ENCODE measurements around the gene GGA3. TPM values are rescaled to one million over a fixed set of nuclear protein-coding genes. Genes with fewer than 3 reads are reported as not detected.

GGA3 gene
- 8.8 and 24.8 TPM in 2 replicates for total RNA-seq

GRCh38 chr17:75261336-75262111, at the start of gene GGA3, which contains the start of gene MRPS7:
TSS of gene GGA3 (minus strand) at chr17:75261606. CDS start at chr17:75261587, 19 bp downstream.
TSS of gene MRPS7 (plus strand) at chr17:75261879. CDS start at chr17:75261901, 22 bp downstream.

GRCh38 chr17:75289115-75289831, 27.9 kb upstream of the GGA3 start, which contains the start of gene SLC25A19:
TSS of gene SLC25A19 (minus strand) at chr17:75289433. CDS start at chr17:75286764, 2,669 bp downstream.

DNA sequence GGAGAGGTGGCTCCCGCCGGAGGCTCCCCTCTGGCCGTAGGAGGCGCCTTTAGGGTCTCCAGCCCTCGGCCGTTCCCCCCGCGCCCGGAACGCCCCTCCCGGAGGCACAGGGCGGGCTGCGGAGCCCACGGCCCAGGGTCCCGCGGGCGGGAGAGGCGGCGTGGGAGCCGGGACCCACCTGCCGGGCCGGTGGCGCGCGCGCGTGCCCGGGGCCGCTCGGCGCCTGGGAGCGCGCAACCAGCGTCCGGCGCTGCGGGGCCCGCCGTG, 9.5 kb upstream of the GGA3 start, which contains the start of gene MIF4GD:
Gene MIF4GD, minus strand, starts transcription at position 266 of the 267 bp plus-strand sequence. CDS start 1,036 bp downstream, outside the sequence.

GRCh38 chr17:75205037-75205792, 56.2 kb downstream of the GGA3 start, which contains the start of gene NUP85:
TSS of gene NUP85 (plus strand) at chr17:75205679. CDS start at chr17:75205762, 83 bp downstream.

Other genes with a start within 250 kb of the GGA3 start
- 27.1 and 29.5 TPM in 2 replicates for gene MRPL58, start 248.9 kb downstream of the GGA3 start, total RNA-seq
- gene ATP5PD, start 214.6 kb downstream of the GGA3 start, total RNA-seq, result 271 and 283 TPM in 2 replicates
- 12.8 and 24.3 TPM in 2 replicates for gene KCTD2, start 214.4 kb downstream of the GGA3 start, total RNA-seq
- gene SLC16A5, start 173.7 kb downstream of the GGA3 start, total RNA-seq, result 4.4 and 5.8 TPM in 2 replicates
- gene ARMC7, start 151.6 kb downstream of the GGA3 start, total RNA-seq, result 3.2 and 5.8 TPM in 2 replicates
- gene NT5C, start 129.9 kb downstream of the GGA3 start, total RNA-seq, result 70.3 and 89.7 TPM in 2 replicates
- gene JPT1, start 107.1 kb downstream of the GGA3 start, total RNA-seq, result 100 and 157 TPM in 2 replicates
- gene SUMO2, start 78.6 kb downstream of the GGA3 start, total RNA-seq, result 67.1 and 67.9 TPM in 2 replicates
- 19.1 and 27.9 TPM in 2 replicates for gene NUP85, start 55.9 kb downstream of the GGA3 start, total RNA-seq
- gene MRPS7, start 273 bp upstream of the GGA3 start, total RNA-seq, result 38.6 and 40.7 TPM in 2 replicates
- gene MIF4GD, start 9.6 kb upstream of the GGA3 start, total RNA-seq, result 2.9 and 4.7 TPM in 2 replicates
- 2.7 and 3.1 TPM in 2 replicates for gene SLC25A19, start 27.8 kb upstream of the GGA3 start, total RNA-seq
- 60.8 and 61.7 TPM in 2 replicates for gene GRB2, start 144.1 kb upstream of the GGA3 start, total RNA-seq
- 34.8 and 52.7 TPM in 2 replicates for gene TMEM94, start 195.0 kb upstream of the GGA3 start, total RNA-seq